ENCODE results near the gene RPS6KA2. TPM values are rescaled to one million over a fixed set of nuclear protein-coding genes. Genes with fewer than 3 reads are reported as not detected.
"Not testable (repeated sequence)": the region's sequence is repeated elsewhere in the genome, so short reads cannot be mapped to it uniquely, and the experiment has no call there.

RPS6KA2 gene
- total RNA-seq, 1 donor from 2014 or later: 124 TPM

DNA sequence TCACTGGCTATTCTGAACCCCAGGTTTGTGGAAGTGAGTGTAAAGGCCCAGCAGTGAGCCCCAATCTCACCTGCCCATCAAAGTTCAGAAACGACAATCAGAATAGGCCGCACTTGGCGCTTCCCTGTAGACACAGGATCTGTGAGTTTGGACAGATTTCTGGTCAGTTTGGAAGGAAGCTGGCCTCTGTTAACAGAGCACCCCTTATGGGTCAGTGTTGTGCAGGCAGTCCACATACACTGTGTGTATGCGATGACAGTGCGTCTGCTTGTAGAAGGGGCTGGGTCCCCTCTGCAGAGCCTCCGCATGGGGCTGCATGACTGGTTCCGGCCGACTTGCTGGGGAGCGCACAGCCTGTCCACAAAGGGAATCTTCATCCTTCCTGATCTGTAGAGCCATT, 240.9 kb downstream of the RPS6KA2 start:
- Mint-ChIP-seq H3K4me1 (ENCODE audit: low read depth) (peaks cover 10% of the 10 kb centered on the region), H3K4me3 (ENCODE audit: unreplicated experiment) (no peak overlapping the region), H3K36me3 (ENCODE audit: low read depth) (no peaks in the 10 kb centered on the region), H3K9me3 (ENCODE audit: low read depth) (no peaks in the 10 kb centered on the region), H3K27me3 (ENCODE audit: low read depth) (peaks cover 12% of the 10 kb centered on the region), H3K27ac (ENCODE audit: unreplicated experiment) (no peak overlapping the region)
- TF ChIP-seq, protein P1, sequence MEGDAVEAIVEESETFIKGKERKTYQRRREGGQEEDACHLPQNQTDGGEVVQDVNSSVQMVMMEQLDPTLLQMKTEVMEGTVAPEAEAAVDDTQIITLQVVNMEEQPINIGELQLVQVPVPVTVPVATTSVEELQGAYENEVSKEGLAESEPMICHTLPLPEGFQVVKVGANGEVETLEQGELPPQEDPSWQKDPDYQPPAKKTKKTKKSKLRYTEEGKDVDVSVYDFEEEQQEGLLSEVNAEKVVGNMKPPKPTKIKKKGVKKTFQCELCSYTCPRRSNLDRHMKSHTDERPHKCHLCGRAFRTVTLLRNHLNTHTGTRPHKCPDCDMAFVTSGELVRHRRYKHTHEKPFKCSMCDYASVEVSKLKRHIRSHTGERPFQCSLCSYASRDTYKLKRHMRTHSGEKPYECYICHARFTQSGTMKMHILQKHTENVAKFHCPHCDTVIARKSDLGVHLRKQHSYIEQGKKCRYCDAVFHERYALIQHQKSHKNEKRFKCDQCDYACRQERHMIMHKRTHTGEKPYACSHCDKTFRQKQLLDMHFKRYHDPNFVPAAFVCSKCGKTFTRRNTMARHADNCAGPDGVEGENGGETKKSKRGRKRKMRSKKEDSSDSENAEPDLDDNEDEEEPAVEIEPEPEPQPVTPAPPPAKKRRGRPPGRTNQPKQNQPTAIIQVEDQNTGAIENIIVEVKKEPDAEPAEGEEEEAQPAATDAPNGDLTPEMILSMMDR (IDR thresholded peaks at IDR 0.05): no peak
- no peak for DNase-seq (ENCODE audit: low spot score)

DNA sequence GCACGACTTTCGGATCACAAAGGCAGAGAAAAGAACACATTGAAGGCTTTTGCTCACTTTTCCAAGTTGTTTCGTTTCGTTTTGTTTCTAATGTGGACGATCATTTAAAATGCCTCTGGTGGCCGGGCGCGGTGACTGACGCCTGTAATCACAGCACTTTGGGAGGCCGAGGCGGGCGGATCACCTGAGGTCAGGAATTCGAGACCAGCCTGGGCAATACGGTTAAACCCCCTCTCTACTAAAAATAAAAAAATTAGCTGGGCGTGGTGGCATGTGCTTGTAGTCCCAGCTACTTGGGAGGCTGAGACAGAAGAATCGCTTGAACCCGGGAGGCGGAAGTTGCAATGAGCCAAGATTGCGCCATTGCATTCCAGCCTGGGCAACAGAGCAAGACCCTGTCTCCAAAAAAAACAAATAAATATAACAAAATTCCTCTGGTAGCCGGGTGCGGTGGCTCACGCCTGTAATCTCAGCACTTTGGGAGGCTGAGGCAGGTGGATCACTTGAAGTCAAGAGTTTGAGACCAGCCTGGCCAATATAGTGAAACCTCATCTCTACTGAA, 243.2 kb downstream of the RPS6KA2 start:
- TF ChIP-seq, protein P1 (IDR thresholded peaks at IDR 0.05): peak; percentile 67
- Mint-ChIP-seq H3K4me3 (ENCODE audit: unreplicated experiment) (peak overlapping the region; percentile 74), H3K27ac (ENCODE audit: unreplicated experiment) (peak overlapping the region; percentile 85), H3K4me1 (ENCODE audit: low read depth) (peaks cover 14% of the 10 kb centered on the region)
- not testable (repeated sequence) for H3K27me3 Mint-ChIP-seq (ENCODE audit: low read depth); H3K9me3 Mint-ChIP-seq (ENCODE audit: low read depth); H3K36me3 Mint-ChIP-seq (ENCODE audit: low read depth); DNase-seq (ENCODE audit: low spot score)

DNA sequence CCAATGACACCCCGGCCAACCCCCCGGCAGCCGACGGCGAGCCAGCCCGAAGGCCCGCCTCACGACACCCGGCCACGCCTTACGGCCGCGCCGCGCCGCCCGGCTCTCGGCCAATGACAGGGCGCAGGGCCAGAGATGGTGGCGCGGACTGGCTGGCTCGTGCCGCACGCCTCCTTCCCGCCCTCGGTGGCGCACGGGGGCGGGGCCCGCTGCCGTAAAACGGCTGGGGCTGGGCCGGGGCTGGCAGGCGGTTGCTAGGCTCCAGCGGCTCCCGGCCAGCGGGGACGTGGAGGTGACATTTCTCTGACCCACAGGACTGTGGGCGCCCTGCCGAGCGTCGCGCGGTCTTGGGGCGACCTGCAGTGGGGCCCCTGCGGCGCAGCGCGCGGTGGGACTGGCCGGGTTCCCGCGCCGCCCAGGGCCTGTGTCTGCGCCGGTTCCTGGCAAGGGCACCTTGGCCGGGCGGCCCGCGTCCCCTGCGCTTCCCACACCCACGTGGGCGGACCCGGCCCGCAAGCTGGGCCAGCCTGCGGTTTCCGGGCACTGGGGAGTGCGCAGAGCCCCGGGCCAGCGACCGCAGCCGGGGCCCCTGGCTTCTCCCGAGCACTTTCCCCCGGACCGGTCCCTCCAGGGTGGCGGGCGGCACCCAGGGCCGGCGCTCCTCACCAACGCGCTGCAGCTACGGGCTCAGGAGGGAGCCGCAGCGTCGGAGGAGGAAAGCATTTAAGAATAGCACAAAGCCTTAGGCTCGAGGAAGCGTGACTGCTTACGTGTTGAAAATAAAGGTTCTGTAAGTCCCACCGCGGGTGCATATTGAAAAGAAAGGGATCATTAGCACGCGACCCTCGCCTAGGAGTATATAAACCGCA, 243.9 kb downstream of the RPS6KA2 start, which contains the start of gene MPC1:
Gene MPC1, minus strand, starts transcription at position 8 of the 869 bp plus-strand sequence. CDS start 64 bp downstream, outside the sequence.
- Mint-ChIP-seq H3K27ac (ENCODE audit: unreplicated experiment) (peak within 1 kb of the TSS; percentile 85), H3K4me3 (ENCODE audit: unreplicated experiment) (peak within 1 kb of the TSS; percentile 84), H3K27me3 (ENCODE audit: low read depth) (no peaks in the 10 kb centered on the region), H3K36me3 (ENCODE audit: low read depth) (no peaks in the 10 kb centered on the region), H3K9me3 (ENCODE audit: low read depth) (no peaks in the 10 kb centered on the region), H3K4me1 (ENCODE audit: low read depth) (peaks cover 14% of the 10 kb centered on the region)
- peak; percentile 98 for DNase-seq (ENCODE audit: low spot score)
- TF ChIP-seq, protein P1 (IDR thresholded peaks at IDR 0.05): no peak

DNA sequence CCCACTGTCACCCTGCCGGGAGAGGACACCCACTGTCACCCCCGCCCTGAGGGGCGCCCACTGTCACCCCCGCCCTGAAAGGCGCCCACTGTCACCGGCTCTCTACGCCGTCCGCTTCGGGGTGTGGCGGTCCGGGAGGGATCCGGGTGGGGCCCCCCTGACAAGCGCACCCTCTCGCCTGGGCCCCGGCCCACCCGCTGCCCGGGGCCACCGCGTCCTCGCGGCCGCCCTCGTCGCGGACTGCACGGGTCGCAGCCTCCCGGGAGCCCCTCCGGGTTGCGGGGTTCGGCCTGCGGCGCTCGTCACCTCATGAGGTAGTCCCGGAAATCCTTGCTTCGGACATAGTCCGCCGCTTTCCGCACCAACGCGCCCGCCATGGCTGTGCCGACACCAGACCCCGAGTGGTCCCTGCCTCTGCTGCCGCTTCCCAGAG, 244.5 kb downstream of the RPS6KA2 start:
- peak overlapping the region; percentile 84 for H3K4me3 Mint-ChIP-seq (ENCODE audit: unreplicated experiment)
- no peaks in the 10 kb centered on the region for H3K36me3 Mint-ChIP-seq (ENCODE audit: low read depth)
- H3K27me3 Mint-ChIP-seq (ENCODE audit: low read depth): no peaks in the 10 kb centered on the region
- H3K9me3 Mint-ChIP-seq (ENCODE audit: low read depth): no peaks in the 10 kb centered on the region
- TF ChIP-seq, protein P1 (IDR thresholded peaks at IDR 0.05): no peak
- DNase-seq (ENCODE audit: low spot score): no peak
- peaks cover 14% of the 10 kb centered on the region for H3K4me1 Mint-ChIP-seq (ENCODE audit: low read depth)
- H3K27ac Mint-ChIP-seq (ENCODE audit: unreplicated experiment): peak overlapping the region; percentile 55

DNA sequence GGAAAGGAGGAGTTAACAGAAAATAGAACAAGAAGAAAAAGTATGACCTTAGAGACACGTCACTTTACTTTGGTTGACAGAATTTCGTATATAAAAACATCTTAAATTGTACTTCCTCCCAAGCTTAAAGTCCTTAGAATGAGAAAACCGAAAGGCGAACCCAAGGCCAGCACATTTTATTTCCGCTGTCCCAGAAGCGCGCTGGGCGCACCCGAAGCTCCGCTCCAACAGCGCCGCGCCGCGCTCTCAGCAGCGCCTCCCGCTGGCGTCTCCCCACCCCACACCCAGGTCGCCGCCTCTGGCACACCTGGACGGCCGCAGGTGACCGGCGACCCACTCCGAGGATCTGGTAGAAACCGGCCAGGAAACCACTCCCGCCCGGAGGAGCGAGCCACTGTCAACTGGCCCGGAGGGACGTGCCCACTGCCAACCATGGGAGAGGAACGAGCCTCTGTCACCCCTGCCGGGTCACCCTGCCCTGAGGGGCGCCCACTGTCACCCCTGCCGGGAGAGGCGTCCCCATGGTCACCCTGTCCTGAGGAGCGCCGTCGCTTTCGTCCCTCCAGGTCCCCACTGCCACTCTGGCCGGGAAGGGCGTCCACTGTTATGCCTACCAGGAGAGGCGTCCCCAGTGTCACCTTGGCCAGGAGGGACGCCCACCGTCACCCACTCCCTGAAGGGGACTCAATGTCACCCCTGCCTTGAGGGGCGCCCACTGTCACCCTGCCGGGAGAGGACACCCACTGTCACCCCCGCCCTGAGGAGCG, 245.1 kb downstream of the RPS6KA2 start:
- Mint-ChIP-seq H3K27me3 (ENCODE audit: low read depth) (no peaks in the 10 kb centered on the region), H3K4me3 (ENCODE audit: unreplicated experiment) (peak overlapping the region; percentile 84), H3K9me3 (ENCODE audit: low read depth) (no peaks in the 10 kb centered on the region), H3K4me1 (ENCODE audit: low read depth) (peaks cover 14% of the 10 kb centered on the region), H3K36me3 (ENCODE audit: low read depth) (no peaks in the 10 kb centered on the region), H3K27ac (ENCODE audit: unreplicated experiment) (peak overlapping the region; percentile 55)
- no peak for DNase-seq (ENCODE audit: low spot score)
- TF ChIP-seq, protein P1 (IDR thresholded peaks at IDR 0.05): peak; percentile 90
